GM20431 (cell line): ENCODE data around the gene KIAA0513.

Experiments
- in situ Hi-C: fragments of 300-500 bp; cut with MseI, MboI; formaldehyde crosslinking; loops from one replicate; pipeline ENCODE4 v1.15.0; 2020; ENCODE audit warnings: low sequenced_read_pairs; ENCODE audit not compliant: unreplicated experiment

Gene KIAA0513

GRCh38 chr16:85027349-85027957, at the start of gene KIAA0513:
TSS of gene KIAA0513 (plus strand) at chr16:85027795. CDS start at chr16:85067072, 39,277 bp downstream.
- in situ Hi-C loops: no loop called here

- in situ Hi-C loops: no loop called here
Observed at GRCh38 chr16:84979516-84979915, 48.1 kb upstream of the KIAA0513 start.

- in situ Hi-C loops: no loop called here
Observed at GRCh38 chr16:84982434-84982833, 45.2 kb upstream of the KIAA0513 start.

- in situ Hi-C loops: no loop called here
Observed at GRCh38 chr16:84985079-84986065, 42.2 kb upstream of the KIAA0513 start.

GRCh38 chr16:84986102-84986501, 41.5 kb upstream of the KIAA0513 start:
- in situ Hi-C loops: no loop called here

GRCh38 chr16:84986879-84987278, 40.7 kb upstream of the KIAA0513 start:
- in situ Hi-C loops: no loop called here

- in situ Hi-C loops: no loop called here
Observed at GRCh38 chr16:84988328-84989080, 39.1 kb upstream of the KIAA0513 start.

- in situ Hi-C loops: no loop called here
Observed at GRCh38 chr16:84989749-84990620, 37.6 kb upstream of the KIAA0513 start.

- in situ Hi-C loops: no loop called here
Observed at GRCh38 chr16:84990782-84991181, 36.8 kb upstream of the KIAA0513 start.

- in situ Hi-C loops: no loop called here
Observed at GRCh38 chr16:84992717-84993075, 34.9 kb upstream of the KIAA0513 start.

- in situ Hi-C loops: no loop called here
Observed at GRCh38 chr16:84993926-84994325, 33.7 kb upstream of the KIAA0513 start.

- in situ Hi-C loops: no loop called here
Observed at GRCh38 chr16:84995663-84996062, 31.9 kb upstream of the KIAA0513 start.

- in situ Hi-C loops: no loop called here
Observed at GRCh38 chr16:84996365-84996764, 31.2 kb upstream of the KIAA0513 start.

GRCh38 chr16:84999200-84999599, 28.4 kb upstream of the KIAA0513 start:
- in situ Hi-C loops: no loop called here

GRCh38 chr16:84999857-85000480, 27.6 kb upstream of the KIAA0513 start:
- in situ Hi-C loops: no loop called here

GRCh38 chr16:85002099-85002541, 25.5 kb upstream of the KIAA0513 start:
- in situ Hi-C loops: no loop called here

- in situ Hi-C loops: no loop called here
Observed at GRCh38 chr16:85002608-85003007, 25.0 kb upstream of the KIAA0513 start.

GRCh38 chr16:85003076-85003475, 24.5 kb upstream of the KIAA0513 start:
- in situ Hi-C loops: no loop called here
